Superior temporal gyrus (tissue), 1 donor: ENCODE measurements around the gene GSG1.

Source experiments
- DNase-seq: peaks from one replicate; pipeline ENCODE4 v3.0.0-alpha.2; 2016; ENCODE audit errors: extremely low spot score

The GSG1 gene

DNA sequence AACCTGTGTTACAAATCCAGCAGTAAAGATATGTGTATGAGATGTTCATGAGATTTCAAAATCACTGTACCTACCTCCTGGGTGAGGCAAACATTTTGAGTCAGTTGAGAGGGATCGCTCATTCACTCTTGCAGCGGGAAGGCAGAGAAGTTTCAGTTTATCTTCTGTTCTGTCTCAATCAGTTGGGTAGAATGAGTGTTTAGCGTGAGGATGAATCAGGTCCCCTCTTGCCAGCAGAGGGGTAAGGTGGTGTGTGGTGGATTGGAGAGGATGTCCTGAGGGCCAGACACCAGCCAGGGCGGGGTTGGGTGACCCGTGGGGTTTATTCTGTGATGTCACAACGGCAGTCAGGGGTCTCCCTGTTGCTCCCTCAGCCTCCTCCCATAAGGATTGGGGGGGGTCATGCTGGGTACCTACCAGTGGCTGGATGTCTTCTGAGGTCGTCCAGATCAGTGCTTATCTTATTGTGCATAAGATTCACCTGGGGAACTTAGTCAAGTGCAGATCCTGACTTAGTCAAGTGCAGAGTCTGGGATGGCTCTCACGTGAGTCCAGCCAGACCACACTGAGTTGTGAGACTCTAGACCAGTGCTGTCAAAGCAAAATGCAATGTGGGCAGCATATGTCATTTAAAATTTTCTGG lies at the start of gene GSG1:
GSG1 (minus strand) TSS at position 277 of the 643 bp plus-strand sequence; CDS start at position 122, 155 bp downstream.
- DNase-seq: no peak

DNA sequence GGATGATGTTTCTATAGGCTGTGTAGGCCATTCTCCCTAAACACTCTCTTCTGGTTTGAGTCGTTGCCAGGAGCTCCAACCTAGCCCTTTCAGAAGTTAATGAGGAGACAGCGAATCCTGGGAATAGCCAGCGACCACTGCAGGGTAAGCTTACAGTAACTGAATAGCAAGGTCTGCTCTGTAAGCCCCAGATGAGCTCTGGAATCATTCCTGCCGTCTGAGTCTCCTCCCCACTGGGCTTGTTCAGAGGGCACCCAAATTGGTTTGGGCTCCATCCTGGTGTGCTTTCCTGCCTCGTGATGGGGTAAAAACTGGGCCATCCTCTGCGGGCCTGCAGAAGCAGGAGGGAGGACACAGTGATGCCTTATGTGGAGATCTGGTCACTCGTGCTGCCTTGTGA lies 49.7 kb upstream of the GSG1 start:
- no peak for DNase-seq

DNA sequence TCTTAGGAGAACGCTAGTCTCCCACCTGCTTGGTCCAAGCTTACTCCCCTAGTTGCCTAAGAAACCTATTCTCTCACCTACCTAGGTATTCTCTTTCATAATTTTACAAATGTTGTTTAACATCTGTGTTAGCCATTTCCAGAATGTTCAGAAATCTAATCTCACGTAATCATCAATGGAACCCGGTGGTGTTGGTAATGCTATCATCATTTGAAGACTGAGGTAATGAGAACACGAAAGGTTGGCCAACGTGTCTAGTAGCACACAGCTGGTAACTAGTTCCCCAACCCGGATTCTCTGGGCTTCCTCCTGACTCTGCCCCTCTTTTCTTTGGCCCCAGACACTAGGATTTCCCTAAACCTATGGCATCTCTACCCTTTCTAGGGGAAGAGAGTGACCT lies 49.3 kb upstream of the GSG1 start:
- no peak for DNase-seq

DNA sequence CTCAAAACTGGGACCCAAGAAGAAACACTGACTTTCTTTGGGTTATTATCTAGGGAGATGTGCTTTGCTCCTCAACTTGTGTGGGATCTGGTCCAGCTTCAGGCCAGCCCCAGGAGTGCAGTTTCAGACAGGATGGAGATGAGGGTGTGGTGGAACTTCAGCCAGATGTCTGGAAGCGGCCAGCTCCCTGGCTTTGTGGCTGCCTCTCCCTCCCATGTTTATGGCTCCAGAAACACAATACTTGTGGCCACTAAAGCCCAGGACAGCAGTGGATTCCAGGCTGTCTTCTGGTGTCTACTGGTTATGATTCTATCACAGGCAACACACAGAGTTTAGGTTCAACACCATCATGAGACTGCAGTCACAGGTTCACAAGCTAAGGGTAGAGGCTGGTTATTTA lies 48.8 kb upstream of the GSG1 start:
- DNase-seq: no peak

- DNase-seq: no peak
Observed at GRCh38 chr12:13149411-13149810, 45.9 kb upstream of the GSG1 start.

- DNase-seq: no peak
Observed at GRCh38 chr12:13148485-13148847, 45.0 kb upstream of the GSG1 start.

GRCh38 chr12:13147688-13148484 lies 44.4 kb upstream of the GSG1 start:
- DNase-seq: no peak

DNA sequence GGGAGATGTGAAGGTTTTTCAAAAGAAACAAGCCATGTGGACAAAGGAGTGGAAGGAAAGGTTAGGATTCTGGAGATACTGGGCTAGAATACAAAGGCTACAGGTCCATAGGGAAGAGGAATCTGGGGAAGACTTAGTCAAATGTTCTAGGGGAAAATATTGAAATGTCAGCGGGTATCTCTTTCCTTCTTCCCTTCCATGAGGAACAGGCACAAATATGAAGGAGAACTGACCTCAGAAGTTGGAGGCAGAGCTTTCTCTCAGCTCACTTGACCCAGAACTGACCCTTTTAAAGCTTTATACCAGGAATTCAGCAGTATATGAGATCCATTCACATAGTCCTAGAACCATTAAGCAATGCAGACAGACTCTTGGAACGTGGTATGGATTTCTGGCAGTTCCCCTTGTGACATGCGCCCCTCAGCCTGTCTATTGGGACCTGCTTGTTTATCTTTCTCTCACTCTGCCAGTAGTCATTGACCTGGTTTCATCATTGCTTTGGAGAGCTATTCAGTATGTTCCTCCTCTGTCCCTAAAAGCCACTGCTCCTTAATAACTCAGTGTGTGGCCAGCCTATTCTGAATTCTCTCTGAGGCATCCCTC lies 43.0 kb upstream of the GSG1 start:
- DNase-seq: no peak

- DNase-seq: no peak
Observed at GRCh38 chr12:13144266-13144828, 40.9 kb upstream of the GSG1 start.

- no peak for DNase-seq
Observed at GRCh38 chr12:13142747-13143146, 39.3 kb upstream of the GSG1 start.

GRCh38 chr12:13141686-13142085 lies 38.2 kb upstream of the GSG1 start:
- no peak for DNase-seq

DNA sequence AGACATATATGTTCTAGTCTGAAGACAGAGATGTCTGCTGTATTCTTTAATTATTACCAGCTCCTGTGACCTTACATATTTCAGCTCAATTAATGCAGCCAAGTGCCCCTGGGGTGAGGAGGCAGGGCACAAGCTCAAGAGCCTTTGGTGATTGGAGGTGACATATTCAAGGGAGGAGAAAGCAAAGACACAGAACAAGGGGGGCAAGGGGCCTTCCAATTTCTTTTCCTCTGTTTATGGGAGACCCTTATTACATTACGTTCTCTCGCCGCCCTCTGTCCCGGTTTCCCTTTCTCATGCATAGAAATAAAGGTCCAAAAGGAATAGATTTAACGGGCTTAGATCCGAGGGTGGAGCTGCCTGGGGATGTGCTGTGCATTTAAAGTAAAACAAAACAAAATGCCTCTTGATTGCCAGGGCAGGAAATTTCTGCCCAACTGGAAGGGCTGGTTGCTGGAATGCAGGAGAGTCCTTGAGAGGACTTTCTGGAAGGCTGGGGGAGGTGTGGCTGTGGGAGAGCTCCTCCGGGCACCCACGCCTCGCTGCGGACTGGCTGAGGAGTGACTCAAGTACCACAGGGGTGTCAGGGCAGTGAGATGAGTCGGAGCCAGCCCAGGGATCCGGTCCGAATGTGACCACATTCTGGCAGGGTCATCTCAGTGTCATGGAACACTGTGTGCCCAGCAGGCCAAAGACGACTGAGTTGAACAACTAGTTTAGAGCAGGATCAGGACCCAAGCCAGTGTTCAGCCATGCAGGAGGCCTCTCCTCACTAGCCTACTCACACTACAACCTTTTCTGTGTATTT lies 32.1 kb upstream of the GSG1 start:
- DNase-seq: peak; percentile 21

- no peak for DNase-seq
Observed at GRCh38 chr12:13133886-13134285, 30.4 kb upstream of the GSG1 start.

DNA sequence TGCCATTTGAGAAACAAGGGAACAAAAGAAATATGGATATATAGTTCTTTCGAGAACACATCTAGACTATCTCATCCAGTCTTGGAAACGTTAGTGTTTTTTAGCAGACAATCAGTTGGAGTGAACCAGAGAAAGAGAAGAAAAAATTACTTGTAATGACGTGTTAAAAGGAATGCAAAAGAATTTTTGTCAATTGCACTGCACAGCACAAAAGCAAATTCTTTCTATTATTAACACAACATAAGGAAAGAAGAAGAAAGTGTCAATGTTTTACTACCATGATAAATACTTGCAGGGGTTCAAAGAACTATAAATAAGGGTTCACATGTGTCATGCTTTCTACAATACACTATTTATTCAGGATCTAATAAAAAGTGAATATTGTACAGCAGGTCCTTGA lies 27.5 kb upstream of the GSG1 start:
- no peak for DNase-seq

DNA sequence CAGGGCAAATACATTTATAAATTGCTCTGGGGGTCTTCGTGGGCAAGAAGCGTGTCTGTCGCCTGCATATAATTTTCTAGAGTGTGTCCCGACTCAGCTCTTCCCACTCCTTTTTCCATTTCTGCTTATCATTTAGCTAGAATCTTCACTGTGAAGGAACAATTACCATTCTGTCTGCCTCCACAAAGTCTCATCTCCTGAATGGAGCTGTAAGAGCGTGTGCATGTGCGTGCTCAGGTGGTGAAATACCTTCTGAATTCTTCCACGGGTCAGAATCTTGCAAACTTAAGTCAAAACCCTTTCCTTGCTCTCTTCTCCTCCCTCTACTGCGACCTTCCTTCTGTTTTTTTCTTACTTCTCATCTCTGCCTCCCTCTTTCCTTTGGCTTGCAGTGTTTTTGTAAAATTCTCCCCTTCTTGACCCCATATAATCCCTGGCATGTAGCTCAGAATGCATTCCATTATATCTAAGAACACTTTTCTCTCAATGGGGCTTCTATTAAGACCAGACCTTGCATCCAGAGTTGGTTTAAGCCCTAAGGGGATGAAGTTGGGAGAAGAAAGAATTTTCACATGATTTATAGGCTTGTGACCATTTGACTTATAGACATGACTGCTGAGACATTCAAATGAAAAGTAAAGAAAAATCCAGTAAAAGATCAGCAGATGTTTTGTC lies 25.0 kb upstream of the GSG1 start:
- no peak for DNase-seq

DNA sequence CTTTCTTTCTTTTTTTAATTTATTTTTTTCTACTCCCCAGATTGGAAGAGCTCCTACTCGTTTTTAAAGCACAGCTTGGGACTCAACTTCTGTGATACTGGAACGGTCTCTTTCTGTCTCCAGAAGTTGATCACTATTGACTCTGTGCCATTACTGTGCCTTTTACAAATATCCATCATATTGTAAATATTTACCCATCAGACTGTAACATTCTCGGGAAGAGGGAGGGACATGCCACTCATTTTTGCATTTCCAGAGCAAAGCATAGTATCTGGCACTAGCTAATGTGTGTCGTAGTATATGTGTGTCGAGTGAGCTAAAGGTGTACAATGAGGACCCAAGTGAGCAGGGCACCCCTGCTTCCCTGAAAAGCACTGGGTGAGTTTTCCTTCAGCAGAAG lies 24.0 kb upstream of the GSG1 start:
- no peak for DNase-seq

DNA sequence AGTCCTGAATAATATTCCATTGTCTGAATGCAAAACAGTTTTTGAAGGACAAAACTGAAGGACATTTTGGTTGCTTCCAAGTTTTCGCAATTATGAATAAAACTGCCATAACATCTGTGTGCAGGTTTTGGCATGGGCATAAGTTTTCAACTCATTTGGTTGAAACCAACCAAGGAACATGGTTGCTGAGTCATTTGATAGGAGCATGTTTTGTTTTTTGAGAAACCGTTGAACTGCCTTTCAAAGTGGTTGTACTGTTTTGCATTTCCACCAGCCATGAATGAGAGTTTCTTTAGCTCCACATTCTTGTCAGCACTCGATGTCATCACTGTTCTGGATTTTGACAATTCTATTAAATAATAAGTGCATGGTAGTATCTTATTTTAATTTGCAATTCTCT lies 23.0 kb upstream of the GSG1 start:
- no peak for DNase-seq

GRCh38 chr12:13125996-13126395 lies 22.5 kb upstream of the GSG1 start:
- no peak for DNase-seq

DNA sequence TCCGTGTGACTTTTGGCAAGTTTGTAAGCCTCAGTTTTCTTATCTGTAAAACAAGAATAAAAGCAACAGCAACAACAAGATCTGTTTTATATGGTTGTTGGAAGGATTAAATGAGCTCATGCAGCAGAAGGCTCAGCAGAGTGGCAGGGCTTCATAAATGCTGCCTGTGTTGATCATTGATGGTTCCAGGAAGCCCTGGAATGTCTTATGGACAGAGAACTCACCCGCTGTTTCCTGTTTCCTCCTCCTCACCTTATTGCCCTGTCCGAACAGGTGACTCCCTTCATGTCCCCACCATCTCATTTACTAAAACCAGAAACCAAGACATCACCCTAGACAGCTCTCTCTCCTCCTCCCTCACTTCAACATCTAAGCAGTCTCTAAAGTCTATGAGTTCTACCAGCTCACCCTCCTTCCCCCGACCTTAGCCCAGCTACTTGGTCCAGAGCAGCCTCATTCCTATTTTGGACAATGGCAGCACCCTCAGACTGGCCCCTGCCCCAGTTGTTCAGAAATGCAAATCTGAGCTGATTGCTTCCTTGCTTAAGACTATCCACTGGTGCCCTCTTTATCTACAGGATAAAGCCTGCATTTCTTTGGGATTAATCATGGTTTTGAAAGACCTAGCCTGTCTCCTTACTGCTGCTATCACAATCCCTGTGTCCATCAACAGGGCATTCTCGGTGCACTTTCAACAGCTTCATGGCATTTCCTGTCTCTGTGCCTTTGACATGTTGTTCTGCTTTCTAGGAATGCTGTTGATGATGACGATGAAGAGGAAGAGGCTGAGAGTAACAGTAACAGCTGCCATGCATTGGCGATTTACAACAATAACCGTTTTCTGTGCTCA lies 21.4 kb upstream of the GSG1 start:
- DNase-seq: no peak

- DNase-seq: no peak
Observed at GRCh38 chr12:13121568-13121967, 18.1 kb upstream of the GSG1 start.
